ENCODE results near the gene SLC8A3.

Gene SLC8A3

GRCh38 chr14:70177081-70177800 is 11.5 kb downstream of the SLC8A3 start:
- TF ChIP-seq CTCF (IDR thresholded peaks at IDR 0.05; ENCODE audit: low read depth, low read length, missing control alignments) = no peak
- no peak for DNase-seq (ENCODE audit: low read depth)
- in situ Hi-C loops (cut with HindIII; ENCODE audit: low sequenced_read_pairs) = no loop called here
- H3K4me3 ChIP-seq (ENCODE audit: low read depth, low read length) = no peak overlapping the region

GRCh38 chr14:70173569-70173968 is 15.2 kb downstream of the SLC8A3 start:
- in situ Hi-C loops (cut with HindIII; ENCODE audit: low sequenced_read_pairs) = no loop called here
- TF ChIP-seq CTCF (IDR thresholded peaks at IDR 0.05; ENCODE audit: low read depth, low read length, missing control alignments) = no peak
- no peak overlapping the region for H3K4me3 ChIP-seq (ENCODE audit: low read depth, low read length)
- no peak for DNase-seq (ENCODE audit: low read depth)

GRCh38 chr14:70171726-70172125 is 17.0 kb downstream of the SLC8A3 start:
- DNase-seq (ENCODE audit: low read depth) = no peak
- in situ Hi-C loops (cut with HindIII; ENCODE audit: low sequenced_read_pairs) = no loop called here
- TF ChIP-seq CTCF (IDR thresholded peaks at IDR 0.05; ENCODE audit: low read depth, low read length, missing control alignments) = no peak

GRCh38 chr14:70170976-70171375 is 17.8 kb downstream of the SLC8A3 start:
- no peak for DNase-seq (ENCODE audit: low read depth)
- no peak overlapping the region for H3K4me3 ChIP-seq (ENCODE audit: low read depth, low read length)
- in situ Hi-C loops (cut with HindIII; ENCODE audit: low sequenced_read_pairs) = no loop called here
- TF ChIP-seq CTCF (IDR thresholded peaks at IDR 0.05; ENCODE audit: low read depth, low read length, missing control alignments) = no peak

More at GRCh38 chr14:70171726-70172125, 17.0 kb downstream of the SLC8A3 start:
- no peak overlapping the region for H3K4me3 ChIP-seq (ENCODE audit: low read depth, low read length)

GRCh38 chr14:70168406-70168805 is 20.3 kb downstream of the SLC8A3 start:
- no peak for DNase-seq (ENCODE audit: low read depth)
- TF ChIP-seq CTCF (IDR thresholded peaks at IDR 0.05; ENCODE audit: low read depth, low read length, missing control alignments) = no peak
- H3K4me3 ChIP-seq (ENCODE audit: low read depth, low read length) = no peak overlapping the region
- in situ Hi-C loops (cut with HindIII; ENCODE audit: low sequenced_read_pairs) = no loop called here

- no peak for TF ChIP-seq CTCF (IDR thresholded peaks at IDR 0.05; ENCODE audit: low read depth, low read length, missing control alignments)
- no peak for DNase-seq (ENCODE audit: low read depth)
- in situ Hi-C loops (cut with HindIII; ENCODE audit: low sequenced_read_pairs) = no loop called here
Observed at GRCh38 chr14:70166530-70167203, 22.1 kb downstream of the SLC8A3 start.

More at GRCh38 chr14:70166530-70167203, 22.1 kb downstream of the SLC8A3 start:
- no peak overlapping the region for H3K4me3 ChIP-seq (ENCODE audit: low read depth, low read length)

All from astrocyte of the cerebellum (primary cell).